ENCODE results near the gene MRPS34. TPM values are rescaled to one million over a fixed set of nuclear protein-coding genes. Genes with fewer than 3 reads are reported as not detected.
"Not testable (repeated sequence)": the region's sequence is repeated elsewhere in the genome, so short reads cannot be mapped to it uniquely, and the experiment has no call there.

Gene MRPS34
- total RNA-seq, 2 donors from 2014 or later = 51.4 to 99.6 TPM

DNA sequence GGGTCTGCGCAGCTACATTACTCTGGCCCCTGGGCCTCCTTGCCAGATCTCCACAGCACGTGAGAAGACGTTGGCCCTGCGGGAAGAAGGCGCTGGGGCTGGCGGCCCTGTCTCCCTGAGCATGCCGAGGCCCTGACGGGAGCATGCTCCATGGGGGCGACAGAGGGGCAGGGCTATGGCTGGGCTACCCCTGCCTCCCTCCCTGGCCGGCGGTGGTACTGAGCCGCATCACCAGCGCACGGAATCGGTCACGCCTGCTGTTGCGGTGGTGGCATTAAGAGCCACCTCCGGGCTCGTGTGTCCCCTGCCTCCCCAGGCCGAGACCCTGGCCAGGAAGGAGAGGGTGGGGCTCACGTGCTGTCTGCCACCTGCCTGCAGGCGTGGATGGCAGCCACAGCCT is 38.8 kb downstream of the MRPS34 start:
- H3K9me3 ChIP-seq = no peaks in the 10 kb centered on the region
- no peaks in the 10 kb centered on the region for H3K27me3 ChIP-seq
- 91 to 96% methylated on average over 13 to 21 of the region's 22 CpGs for WGBS, 2 donors
- DNase-seq (no peak), ATAC-seq (no peak)
- TF ChIP-seq, protein P1, sequence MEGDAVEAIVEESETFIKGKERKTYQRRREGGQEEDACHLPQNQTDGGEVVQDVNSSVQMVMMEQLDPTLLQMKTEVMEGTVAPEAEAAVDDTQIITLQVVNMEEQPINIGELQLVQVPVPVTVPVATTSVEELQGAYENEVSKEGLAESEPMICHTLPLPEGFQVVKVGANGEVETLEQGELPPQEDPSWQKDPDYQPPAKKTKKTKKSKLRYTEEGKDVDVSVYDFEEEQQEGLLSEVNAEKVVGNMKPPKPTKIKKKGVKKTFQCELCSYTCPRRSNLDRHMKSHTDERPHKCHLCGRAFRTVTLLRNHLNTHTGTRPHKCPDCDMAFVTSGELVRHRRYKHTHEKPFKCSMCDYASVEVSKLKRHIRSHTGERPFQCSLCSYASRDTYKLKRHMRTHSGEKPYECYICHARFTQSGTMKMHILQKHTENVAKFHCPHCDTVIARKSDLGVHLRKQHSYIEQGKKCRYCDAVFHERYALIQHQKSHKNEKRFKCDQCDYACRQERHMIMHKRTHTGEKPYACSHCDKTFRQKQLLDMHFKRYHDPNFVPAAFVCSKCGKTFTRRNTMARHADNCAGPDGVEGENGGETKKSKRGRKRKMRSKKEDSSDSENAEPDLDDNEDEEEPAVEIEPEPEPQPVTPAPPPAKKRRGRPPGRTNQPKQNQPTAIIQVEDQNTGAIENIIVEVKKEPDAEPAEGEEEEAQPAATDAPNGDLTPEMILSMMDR (IDR thresholded peaks at IDR 0.05) = no peak
- no peak for TF ChIP-seq POLR2A (IDR thresholded peaks at IDR 0.05)
- H3K4me3 ChIP-seq = no peak overlapping the region
- intact Hi-C loops (cut with DNase I) = no loop called here
- H3K27ac ChIP-seq = no peak overlapping the region
- no peaks in the 10 kb centered on the region for H3K4me1 ChIP-seq
- peaks cover 2 to 19% of the 10 kb centered on the region in 2 donors for H3K36me3 ChIP-seq (replicated peaks in 1 of 2; ENCODE audit: insufficient read depth in 1 of 2, low read depth in 2 of 2)

DNA sequence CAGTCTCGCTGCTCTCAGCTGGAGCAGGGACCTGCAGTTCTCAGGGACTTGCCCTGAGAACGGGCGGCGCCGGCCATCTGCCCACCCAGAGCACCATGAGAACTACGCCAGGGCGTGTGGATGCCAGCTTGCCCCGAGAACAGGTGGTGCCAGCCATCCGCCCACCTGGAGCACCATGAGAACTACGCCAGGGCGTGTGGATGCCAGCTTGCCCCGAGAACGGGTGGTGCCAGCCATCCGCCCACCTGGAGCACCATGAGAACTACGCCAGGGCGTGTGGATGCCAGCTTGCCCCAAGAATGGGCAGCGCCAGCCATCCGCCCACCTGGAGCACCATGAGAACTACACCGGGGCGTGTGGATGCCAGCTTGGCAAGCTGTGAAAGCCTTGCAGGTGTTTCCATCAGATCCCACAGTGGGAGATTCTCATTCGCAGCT is 40.4 kb downstream of the MRPS34 start:
- H3K27ac ChIP-seq; DNase-seq; ATAC-seq; H3K9me3 ChIP-seq; H3K27me3 ChIP-seq; H3K4me3 ChIP-seq; intact Hi-C loops (cut with DNase I); H3K4me1 ChIP-seq: not testable (repeated sequence)
- H3K36me3 ChIP-seq (replicated peaks in 1 of 2; ENCODE audit: insufficient read depth in 1 of 2, low read depth in 2 of 2) = peaks cover 6 to 19% of the 10 kb centered on the region in 2 donors
- 82 to 83% methylated on average over 1 to 21 of the region's 21 CpGs for WGBS, 2 donors

DNA sequence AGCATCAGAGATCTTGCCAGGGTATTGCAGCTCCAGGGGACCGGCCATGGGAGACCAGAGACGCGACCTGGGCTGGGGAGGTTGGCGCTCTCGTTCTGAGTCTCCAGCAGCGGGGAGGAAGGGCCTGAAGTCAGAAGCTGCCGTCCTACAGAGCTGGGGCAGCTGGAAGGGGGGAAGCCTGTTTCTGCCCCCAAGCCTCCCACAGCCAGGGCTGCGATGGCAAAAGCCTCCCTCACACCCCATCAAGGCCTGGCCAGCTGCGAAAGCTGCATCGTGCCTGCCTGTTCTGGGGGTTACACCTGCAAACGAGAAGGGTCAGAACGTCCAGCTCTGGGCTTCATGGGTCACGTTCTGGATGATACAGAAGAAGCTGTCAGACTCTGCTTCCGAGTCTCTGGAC is 40.9 kb downstream of the MRPS34 start:
- TF ChIP-seq POLR2A (IDR thresholded peaks at IDR 0.05) = no peak
- TF ChIP-seq, protein P1 (IDR thresholded peaks at IDR 0.05) = no peak
- DNase-seq (no peak), ATAC-seq (no peak)
- 84 to 89% methylated on average over 13 to 14 of the region's 14 CpGs for WGBS, 2 donors
- H3K27ac ChIP-seq = no peak overlapping the region
- H3K4me1 ChIP-seq = no peaks in the 10 kb centered on the region
- H3K4me3 ChIP-seq = no peak overlapping the region
- intact Hi-C loops (cut with DNase I) = no loop called here
- H3K9me3 ChIP-seq = no peaks in the 10 kb centered on the region
- peaks cover 6 to 19% of the 10 kb centered on the region in 2 donors for H3K36me3 ChIP-seq (replicated peaks in 1 of 2; ENCODE audit: insufficient read depth in 1 of 2, low read depth in 2 of 2)
- no peaks in the 10 kb centered on the region for H3K27me3 ChIP-seq

DNA sequence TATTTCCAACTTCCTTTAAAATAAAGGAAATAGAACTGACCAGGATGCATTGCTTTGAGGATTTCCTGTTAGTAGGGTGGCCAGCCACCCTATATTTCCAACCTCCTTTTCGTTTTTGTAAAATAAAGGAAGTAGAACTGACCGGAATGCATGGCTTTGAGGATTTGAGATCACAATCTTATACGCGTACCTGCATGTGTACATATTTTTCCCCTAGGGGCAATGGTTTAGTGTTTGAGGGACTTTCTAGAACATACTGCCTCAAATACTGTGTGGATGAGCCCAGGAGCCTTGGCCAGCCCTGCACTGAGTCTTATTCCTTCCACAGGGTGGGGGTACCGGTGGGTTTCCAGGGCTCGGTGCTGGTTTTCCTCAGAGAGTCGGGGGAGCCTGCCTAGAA is 41.3 kb downstream of the MRPS34 start:
- peaks cover 6 to 21% of the 10 kb centered on the region in 2 donors for H3K36me3 ChIP-seq (replicated peaks in 1 of 2; ENCODE audit: insufficient read depth in 1 of 2, low read depth in 2 of 2)

DNA sequence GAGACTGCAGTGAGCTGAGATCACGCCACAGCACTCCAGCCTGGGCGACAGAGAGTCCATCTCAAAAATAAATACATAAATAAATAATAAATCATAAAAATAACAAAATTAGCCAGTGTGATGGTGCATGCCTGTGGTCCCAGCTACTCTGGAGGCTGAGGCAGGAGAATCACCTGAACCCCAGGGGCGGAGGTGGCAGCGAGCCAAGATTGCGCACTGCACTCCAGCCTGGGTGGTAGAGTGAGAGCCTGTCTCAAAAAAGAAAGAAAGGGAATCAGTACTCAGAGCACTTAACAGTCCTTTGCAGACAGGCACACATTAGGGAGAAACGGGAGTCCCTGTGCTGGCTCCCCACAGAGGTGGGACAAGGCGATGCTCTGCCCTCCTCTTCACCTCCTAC is 41.9 kb downstream of the MRPS34 start:
- no peaks in the 10 kb centered on the region for H3K4me1 ChIP-seq
- no peak overlapping the region for H3K27ac ChIP-seq
- 91 to 92% methylated on average over 7 of the region's 7 CpGs for WGBS, 2 donors
- H3K27me3 ChIP-seq = no peaks in the 10 kb centered on the region
- H3K9me3 ChIP-seq = no peaks in the 10 kb centered on the region
- DNase-seq (no peak), ATAC-seq (no peak)
- peaks cover 6 to 22% of the 10 kb centered on the region in 2 donors for H3K36me3 ChIP-seq (replicated peaks in 1 of 2; ENCODE audit: insufficient read depth in 1 of 2, low read depth in 2 of 2)
- intact Hi-C loops (cut with DNase I) = no loop called here
- TF ChIP-seq POLR2A (IDR thresholded peaks at IDR 0.05) = no peak
- TF ChIP-seq, protein P1 (IDR thresholded peaks at IDR 0.05) = no peak
- H3K4me3 ChIP-seq = no peak overlapping the region

More for the DNA sequence above, 41.3 kb downstream of the MRPS34 start:
- Histone ChIP-seq H3K4me1 (no peaks in the 10 kb centered on the region), H3K9me3 (no peaks in the 10 kb centered on the region), H3K27me3 (no peaks in the 10 kb centered on the region), H3K27ac (no peak overlapping the region), H3K4me3 (no peak overlapping the region)
- WGBS, 2 donors = 67 to 93% methylated on average over 4 to 7 of the region's 7 CpGs
- TF ChIP-seq, protein P1 (IDR thresholded peaks at IDR 0.05) = no peak
- TF ChIP-seq POLR2A (IDR thresholded peaks at IDR 0.05) = no peak
- intact Hi-C loops (cut with DNase I) = no loop called here
- DNase-seq (no peak), ATAC-seq (no peak)

Measured in body of pancreas (tissue), 4 donors.